MM.1S (cell line): ENCODE data around the gene RNF113B.

ENCODE experiments used
- EZH2phosphoT487 ChIP-seq: fragments of 300-600 bp; sonication (generic); IDR thresholded peaks from 2 replicates; pipeline ENCODE4 v1.6.1; 2018; ENCODE audit warnings: antibody characterized with exemption, low read length
- TF ChIP-seq, protein P1 (sequence below): fragments of 300-600 bp; sonication (generic); IDR thresholded peaks from 2 replicates; pipeline ENCODE4 v1.5.1; 2016; ENCODE audit warnings: antibody characterized with exemption, low read length, mixed read lengths

DNA sequence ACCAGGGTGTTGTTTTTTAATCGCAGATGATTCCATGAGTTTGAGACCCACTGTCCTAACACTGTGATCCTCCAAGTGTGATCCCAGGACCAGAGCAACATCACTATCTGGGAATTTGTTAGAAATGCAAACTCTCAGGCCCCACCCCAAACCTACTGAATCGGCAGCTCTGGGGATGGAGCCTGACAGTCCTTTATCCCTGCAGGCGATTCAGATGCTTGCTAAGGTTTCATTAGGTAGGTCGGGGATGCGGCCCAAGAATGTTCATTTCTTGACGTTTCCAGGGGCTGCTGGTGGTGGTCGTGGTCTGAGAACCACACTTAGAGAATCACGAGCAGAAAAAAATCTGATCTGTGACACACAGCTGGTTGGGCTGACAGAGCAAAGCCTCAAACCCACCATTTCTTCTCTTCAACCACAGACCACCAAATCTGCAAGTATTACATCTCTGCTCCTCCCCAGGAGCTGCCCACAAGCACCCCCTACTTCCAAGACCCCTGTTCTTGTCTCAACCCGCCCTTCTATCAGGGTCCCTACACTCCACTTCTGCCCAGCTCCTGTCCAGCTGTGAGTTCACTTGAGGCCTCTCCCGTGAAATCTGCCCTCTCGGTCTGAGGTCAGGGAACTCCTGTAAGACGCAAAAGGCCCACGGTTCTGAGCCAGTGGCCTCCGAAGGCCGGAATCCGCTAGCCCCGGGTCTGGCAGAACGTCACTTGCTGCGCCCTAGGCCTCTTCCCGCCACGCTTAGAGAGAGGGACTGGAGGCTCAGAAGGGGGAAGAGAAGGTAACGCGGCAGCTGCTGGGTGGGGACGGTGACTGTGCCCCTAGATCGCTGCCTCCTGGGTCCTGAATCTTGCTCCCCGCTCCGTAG, 35.3 kb downstream of the RNF113B start:
- TF ChIP-seq EZH2phosphoT487, result no peak
- TF ChIP-seq, protein P1, sequence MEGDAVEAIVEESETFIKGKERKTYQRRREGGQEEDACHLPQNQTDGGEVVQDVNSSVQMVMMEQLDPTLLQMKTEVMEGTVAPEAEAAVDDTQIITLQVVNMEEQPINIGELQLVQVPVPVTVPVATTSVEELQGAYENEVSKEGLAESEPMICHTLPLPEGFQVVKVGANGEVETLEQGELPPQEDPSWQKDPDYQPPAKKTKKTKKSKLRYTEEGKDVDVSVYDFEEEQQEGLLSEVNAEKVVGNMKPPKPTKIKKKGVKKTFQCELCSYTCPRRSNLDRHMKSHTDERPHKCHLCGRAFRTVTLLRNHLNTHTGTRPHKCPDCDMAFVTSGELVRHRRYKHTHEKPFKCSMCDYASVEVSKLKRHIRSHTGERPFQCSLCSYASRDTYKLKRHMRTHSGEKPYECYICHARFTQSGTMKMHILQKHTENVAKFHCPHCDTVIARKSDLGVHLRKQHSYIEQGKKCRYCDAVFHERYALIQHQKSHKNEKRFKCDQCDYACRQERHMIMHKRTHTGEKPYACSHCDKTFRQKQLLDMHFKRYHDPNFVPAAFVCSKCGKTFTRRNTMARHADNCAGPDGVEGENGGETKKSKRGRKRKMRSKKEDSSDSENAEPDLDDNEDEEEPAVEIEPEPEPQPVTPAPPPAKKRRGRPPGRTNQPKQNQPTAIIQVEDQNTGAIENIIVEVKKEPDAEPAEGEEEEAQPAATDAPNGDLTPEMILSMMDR, result no peak
